ENCODE data around the gene PTPN23.

GRCh38 chr3:47342812-47343211, 38.0 kb upstream of the PTPN23 start:
- TF ChIP-seq POLR2A (IDR thresholded peaks at IDR 0.05) (no peak), CTCF (IDR thresholded peaks at IDR 0.05) (no peak), POLR2AphosphoS5 (IDR thresholded peaks at IDR 0.05; ENCODE audit: insufficient read depth in 1 of 2, low read depth in 1 of 2) (no peak)

Data from vagina (tissue), 2 donors.